Calu3 (cell line): Measurements from ENCODE around the gene FBXL15. TPM values are rescaled to one million over a fixed set of nuclear protein-coding genes. Genes with fewer than 3 reads are reported as not detected.

Source experiments
- BruUV-seq: library from RNA; stranded (reverse); fragments of 400-500 nt; replicated peaks from 2 replicates; lab custom pipeline; 2021; lab: Mats Ljungman, UMichigan
- CTCF ChIA-PET: fragments of 300-600 bp; sonication (Branson Sonifier 250); formaldehyde crosslinking; loops from one replicate; lab custom pipeline; 2022; ENCODE audit warnings: antibody characterized with exemption; lab: Charles Lee
- DNase-seq: peaks from one replicate; pipeline ENCODE4 v3.0.0; 2022
- H3K27ac Mint-ChIP-seq: one replicate; pipeline ENCODE4 v1.8.0; 2022; ENCODE audit warnings: mixed read lengths; ENCODE audit not compliant: unreplicated experiment
- H3K27me3 Mint-ChIP-seq: one replicate; pipeline ENCODE4 v1.8.0; 2022; ENCODE audit warnings: mixed read lengths; ENCODE audit not compliant: unreplicated experiment
- H3K36me3 Mint-ChIP-seq: one replicate; pipeline ENCODE4 v1.8.0; 2022; ENCODE audit warnings: mild to moderate bottlenecking, moderate library complexity, mixed read lengths; ENCODE audit not compliant: insufficient read depth, unreplicated experiment
- H3K4me1 Mint-ChIP-seq: one replicate; pipeline ENCODE4 v1.8.0; 2022; ENCODE audit warnings: mild to moderate bottlenecking, low read depth, mixed read lengths; ENCODE audit not compliant: unreplicated experiment
- H3K4me3 Mint-ChIP-seq: one replicate; pipeline ENCODE4 v1.8.0; 2022; ENCODE audit warnings: mild to moderate bottlenecking, low read depth, moderate library complexity, mixed read lengths; ENCODE audit not compliant: unreplicated experiment
- H3K9me3 Mint-ChIP-seq: one replicate; pipeline ENCODE4 v1.8.0; 2022; ENCODE audit warnings: low read depth, mixed read lengths; ENCODE audit not compliant: unreplicated experiment
- intact Hi-C: fragments of 100-400 bp; cut with micrococcal nuclease; formaldehyde crosslinking; loops from one replicate; pipeline ENCODE4 v1.10.0; 2022; ENCODE audit not compliant: unreplicated experiment
- total RNA-seq: library from RNA; stranded (reverse); gene quantifications from 2 replicates; pipeline ENCODE4 v1.2.3, GENCODE V29; 2022
- TF ChIP-seq, protein P1 (sequence below): fragments of 200-600 bp; IDR thresholded peaks from one replicate; pipeline ENCODE4 v1.8.0; 2022; ENCODE audit warnings: antibody characterized with exemption; ENCODE audit not compliant: unreplicated experiment

The FBXL15 gene
- total RNA-seq, 1 experiment from 2014 or later: 6.4 TPM

DNA sequence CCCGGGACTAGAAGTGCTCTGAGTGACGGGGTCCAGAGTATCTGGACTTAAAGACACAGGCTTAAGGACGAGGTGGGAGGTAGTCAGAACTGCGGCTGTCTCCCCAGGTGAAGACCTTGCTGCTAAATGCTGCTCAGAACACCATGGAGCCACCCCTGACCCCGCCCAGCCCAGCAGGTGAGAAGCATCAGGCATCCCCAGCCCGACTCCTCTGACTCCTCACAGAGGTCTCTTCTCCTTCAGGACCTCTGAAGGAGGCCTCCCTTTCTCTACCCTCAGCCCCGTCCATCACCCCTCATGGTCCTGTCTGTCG is 19.3 kb upstream of the FBXL15 start:
- Mint-ChIP-seq H3K36me3 (peaks cover 29% of the 10 kb centered on the region), H3K9me3 (no peaks in the 10 kb centered on the region), H3K4me3 (no peak overlapping the region), H3K27me3 (no peaks in the 10 kb centered on the region), H3K4me1 (peaks cover 12% of the 10 kb centered on the region), H3K27ac (no peak overlapping the region)
- intact Hi-C loops: no loop called here
- CTCF ChIA-PET: no interaction called here
- BruUV-seq: no TSS peak
- DNase-seq: no peak
- TF ChIP-seq, protein P1, sequence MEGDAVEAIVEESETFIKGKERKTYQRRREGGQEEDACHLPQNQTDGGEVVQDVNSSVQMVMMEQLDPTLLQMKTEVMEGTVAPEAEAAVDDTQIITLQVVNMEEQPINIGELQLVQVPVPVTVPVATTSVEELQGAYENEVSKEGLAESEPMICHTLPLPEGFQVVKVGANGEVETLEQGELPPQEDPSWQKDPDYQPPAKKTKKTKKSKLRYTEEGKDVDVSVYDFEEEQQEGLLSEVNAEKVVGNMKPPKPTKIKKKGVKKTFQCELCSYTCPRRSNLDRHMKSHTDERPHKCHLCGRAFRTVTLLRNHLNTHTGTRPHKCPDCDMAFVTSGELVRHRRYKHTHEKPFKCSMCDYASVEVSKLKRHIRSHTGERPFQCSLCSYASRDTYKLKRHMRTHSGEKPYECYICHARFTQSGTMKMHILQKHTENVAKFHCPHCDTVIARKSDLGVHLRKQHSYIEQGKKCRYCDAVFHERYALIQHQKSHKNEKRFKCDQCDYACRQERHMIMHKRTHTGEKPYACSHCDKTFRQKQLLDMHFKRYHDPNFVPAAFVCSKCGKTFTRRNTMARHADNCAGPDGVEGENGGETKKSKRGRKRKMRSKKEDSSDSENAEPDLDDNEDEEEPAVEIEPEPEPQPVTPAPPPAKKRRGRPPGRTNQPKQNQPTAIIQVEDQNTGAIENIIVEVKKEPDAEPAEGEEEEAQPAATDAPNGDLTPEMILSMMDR: no peak

DNA sequence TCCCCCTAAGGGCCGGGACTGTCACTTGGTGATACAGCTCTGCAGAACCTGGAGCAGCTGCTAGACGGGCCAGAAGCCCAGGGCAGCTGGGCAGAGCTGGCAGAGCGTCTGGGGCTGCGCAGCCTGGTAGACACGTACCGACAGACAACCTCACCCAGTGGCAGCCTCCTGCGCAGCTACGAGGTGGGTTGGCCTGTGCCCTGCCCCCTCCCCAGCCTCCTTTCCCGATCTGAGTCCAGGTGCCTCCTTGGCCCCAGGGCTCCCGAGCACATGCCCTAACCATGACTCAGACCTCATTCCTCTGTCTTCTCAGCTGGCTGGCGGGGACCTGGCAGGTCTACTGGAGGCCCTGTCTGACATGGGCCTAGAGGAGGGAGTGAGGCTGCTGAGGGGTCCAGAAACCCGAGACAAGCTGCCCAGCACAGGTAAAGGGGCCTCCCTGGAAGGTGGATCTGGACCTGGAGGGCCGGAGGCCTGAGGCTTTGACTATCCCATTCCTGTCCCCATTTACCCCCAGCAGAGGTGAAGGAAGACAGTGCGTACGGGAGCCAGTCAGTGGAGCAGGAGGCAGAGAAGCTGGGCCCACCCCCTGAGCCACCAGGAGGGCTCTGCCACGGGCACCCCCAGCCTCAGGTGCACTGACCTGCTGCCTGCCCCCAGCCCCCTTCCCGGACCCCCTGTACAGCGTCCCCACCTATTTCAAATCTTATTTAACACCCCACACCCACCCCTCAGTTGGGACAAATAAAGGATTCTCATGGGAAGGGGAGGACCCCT is 18.7 kb upstream of the FBXL15 start:
- intact Hi-C loops: no loop called here
- CTCF ChIA-PET: no interaction called here

GRCh38 chr10:102402512-102402896 is 18.1 kb upstream of the FBXL15 start:
- intact Hi-C loops: no loop called here
- BruUV-seq: no TSS peak

More for the DNA sequence above, 18.7 kb upstream of the FBXL15 start:
- Mint-ChIP-seq H3K4me1 (peaks cover 12% of the 10 kb centered on the region), H3K27me3 (no peaks in the 10 kb centered on the region), H3K4me3 (no peak overlapping the region), H3K27ac (no peak overlapping the region), H3K36me3 (peaks cover 28% of the 10 kb centered on the region), H3K9me3 (no peaks in the 10 kb centered on the region)
- BruUV-seq: no TSS peak
- peak; percentile 63 for DNase-seq
- TF ChIP-seq, protein P1: no peak

GRCh38 chr10:102403115-102403514 is 17.5 kb upstream of the FBXL15 start:
- Mint-ChIP-seq H3K27me3 (peaks cover 11% of the 10 kb centered on the region), H3K4me3 (no peak overlapping the region), H3K27ac (no peak overlapping the region), H3K4me1 (peaks cover 12% of the 10 kb centered on the region), H3K36me3 (peaks cover 25% of the 10 kb centered on the region), H3K9me3 (no peaks in the 10 kb centered on the region)
- intact Hi-C loops: no loop called here
- BruUV-seq: no TSS peak
- TF ChIP-seq, protein P1: no peak
- no peak for DNase-seq
- CTCF ChIA-PET: interaction anchor here (0.6 to 1.3 kb wide), 7 partner anchors 8 to 173 kb away, joined by 3 to 8 read pairs (median 6); partner anchors contain the start of genes FBXL15 and NFKB2

More at GRCh38 chr10:102402512-102402896, 18.1 kb upstream of the FBXL15 start:
- Mint-ChIP-seq H3K27me3 (peaks cover 5% of the 10 kb centered on the region), H3K36me3 (peaks cover 28% of the 10 kb centered on the region), H3K27ac (no peak overlapping the region), H3K4me3 (no peak overlapping the region), H3K4me1 (peaks cover 12% of the 10 kb centered on the region), H3K9me3 (no peaks in the 10 kb centered on the region)
- DNase-seq: no peak
- TF ChIP-seq, protein P1: no peak
- CTCF ChIA-PET: interaction anchor here (1.3 kb wide), 1 partner anchor 19 kb away, joined by 6 read pairs; the partner anchor contains the start of gene FBXL15
